ENCODE data around the gene IMMP2L.

The IMMP2L gene

DNA sequence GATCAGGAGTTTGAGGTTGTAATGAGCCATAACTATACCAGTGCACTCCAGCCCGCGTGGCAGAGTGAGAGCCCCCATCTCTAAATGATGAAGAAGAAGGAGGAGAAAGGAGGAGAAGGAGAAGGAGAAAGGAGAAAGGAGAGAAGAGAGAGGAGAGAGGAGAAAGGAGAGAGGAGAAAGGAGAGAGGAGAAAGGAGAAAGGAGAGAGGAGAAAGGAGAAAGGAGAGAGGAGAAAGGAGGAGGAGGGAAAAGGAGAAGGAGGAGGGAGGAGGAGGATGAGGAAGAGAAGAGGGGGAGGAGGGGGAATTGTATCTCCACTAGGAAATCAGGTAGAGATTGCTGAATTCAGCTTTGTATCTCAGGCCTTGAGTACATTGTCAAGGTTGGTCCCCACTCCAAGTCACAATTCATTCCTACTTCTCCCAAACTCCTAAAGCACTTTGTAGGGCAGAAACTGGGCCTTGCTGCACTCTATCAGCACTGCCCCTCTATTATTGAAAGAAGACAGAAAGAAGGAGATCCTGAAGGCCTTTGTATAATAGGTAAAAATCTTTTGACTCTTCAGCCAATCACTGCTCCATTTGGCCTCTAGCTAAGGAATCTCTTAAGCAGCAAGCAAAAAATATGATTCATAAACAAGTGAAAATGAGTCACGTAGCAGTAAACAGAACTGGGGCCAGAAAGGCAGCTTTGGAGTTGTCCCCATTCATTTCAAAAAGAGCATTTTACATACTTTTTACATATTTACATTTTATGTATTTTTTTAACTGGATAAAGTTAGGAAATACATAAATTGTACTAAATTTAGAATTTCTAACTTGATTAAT lies 178.0 kb downstream of the IMMP2L start:
- DNase-seq = no peak

- no peak for DNase-seq
These were observed 179.2 kb downstream of the IMMP2L start for GRCh38 chr7:111383133-111383532.

DNA sequence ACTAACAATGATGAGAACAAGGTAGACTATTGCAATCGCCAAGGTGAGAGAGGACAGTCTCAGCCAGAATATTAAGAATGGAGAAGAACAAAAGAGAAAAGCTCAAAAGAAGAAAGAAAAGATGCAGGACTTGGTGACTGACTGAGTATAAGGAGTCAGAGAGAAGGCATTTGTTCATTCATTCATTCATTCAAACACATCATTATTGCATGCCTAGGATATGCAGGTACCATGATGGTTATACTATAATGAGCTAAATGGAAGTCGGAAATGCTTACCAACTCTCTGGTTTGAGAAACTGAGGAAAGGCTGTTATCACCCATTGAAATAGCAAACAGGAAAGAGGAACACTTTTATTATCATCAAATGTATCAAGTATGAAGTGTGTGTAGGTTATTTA lies 180.7 kb downstream of the IMMP2L start:
- DNase-seq = no peak

- DNase-seq = no peak
These were observed 181.3 kb downstream of the IMMP2L start for GRCh38 chr7:111380945-111381344.

- DNase-seq = no peak
These were observed 188.3 kb downstream of the IMMP2L start for GRCh38 chr7:111374027-111374426.

DNA sequence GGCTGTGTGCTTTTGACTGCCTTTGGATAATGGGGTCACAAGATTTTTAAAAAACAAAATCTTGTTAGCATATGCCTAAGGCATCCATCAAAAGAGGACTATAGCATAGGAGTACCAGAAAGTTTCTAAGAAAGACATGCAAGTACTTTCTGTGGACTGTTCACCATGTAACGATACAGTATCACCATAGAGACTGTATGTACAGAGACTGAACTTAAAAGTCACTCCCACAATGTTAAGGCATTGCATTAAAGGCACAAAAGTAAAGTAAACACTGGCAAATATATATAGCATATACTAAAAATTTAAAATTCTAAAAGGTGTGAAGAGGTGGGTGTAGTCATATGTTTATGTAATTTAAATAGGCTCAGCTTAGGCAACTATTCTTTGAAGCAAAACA lies 190.9 kb downstream of the IMMP2L start:
- no peak for DNase-seq

DNA sequence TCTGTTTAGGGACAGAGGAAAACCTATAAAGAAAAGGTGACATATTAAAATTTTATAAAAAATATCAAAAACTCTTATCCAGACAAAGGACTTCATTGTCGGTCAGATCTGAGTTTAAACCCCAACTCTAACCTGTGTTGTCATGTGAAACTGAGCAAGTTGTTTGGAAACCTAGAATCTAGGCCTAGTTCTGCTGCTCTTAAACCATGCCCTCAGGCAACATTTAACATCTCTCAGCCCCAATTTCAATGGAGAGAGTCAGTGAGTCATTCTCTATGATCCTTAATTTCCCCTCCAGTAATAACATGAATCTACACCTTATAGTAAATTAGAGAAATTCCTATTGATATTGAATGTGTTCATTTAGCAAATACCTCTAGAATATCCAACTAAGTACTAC lies 192.3 kb downstream of the IMMP2L start:
- DNase-seq = no peak

DNA sequence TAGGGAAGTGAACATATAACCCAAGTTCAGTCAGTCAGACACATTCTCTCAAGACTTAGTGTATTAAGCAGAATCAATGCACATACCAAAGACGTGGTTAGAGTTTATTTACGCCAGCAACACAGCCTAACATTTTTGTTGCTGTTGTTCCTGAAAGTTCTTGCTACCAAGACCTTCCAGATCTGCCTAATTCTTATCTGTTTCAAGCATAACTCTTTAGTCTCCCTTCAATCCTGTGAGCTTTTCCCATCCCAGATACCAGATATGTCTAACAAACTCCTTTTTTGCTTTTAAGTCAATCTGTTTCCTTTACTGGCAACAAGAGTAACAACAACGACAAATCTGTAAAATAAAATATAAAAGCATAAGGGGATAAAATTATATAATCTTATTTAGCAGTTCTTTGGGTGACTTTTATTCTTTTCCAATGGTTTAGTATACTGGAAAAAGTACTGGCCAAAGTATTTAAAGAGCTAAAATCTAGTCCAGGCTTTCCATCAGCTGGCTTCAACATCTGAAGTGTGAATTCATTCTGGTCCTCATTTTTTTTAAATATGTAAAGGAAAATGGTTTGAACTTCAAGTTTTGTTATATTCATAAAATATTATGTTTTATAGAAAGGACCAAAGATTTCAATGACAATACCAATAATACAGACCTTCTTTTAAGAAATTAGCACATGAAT lies 193.8 kb downstream of the IMMP2L start:
- DNase-seq = no peak

DNA sequence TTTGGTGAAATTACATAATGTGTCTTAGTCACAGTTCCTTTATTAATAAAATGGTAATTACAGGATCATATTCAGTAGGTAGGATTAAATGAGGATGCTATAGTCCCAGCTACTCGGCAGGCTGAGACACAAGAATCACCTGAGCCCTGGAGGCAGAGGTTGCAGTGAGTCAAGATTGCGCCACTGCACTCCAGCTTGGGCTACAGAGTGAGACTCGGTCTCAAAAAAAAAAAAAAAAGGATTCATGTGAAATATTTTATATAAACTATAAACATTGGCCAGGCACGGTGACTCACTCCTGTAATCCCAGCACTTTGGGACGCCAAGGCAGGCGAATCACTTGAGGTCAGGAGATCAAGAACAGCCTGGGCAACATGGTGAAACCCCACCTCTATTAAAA lies 197.9 kb downstream of the IMMP2L start:
- DNase-seq = no peak

DNA sequence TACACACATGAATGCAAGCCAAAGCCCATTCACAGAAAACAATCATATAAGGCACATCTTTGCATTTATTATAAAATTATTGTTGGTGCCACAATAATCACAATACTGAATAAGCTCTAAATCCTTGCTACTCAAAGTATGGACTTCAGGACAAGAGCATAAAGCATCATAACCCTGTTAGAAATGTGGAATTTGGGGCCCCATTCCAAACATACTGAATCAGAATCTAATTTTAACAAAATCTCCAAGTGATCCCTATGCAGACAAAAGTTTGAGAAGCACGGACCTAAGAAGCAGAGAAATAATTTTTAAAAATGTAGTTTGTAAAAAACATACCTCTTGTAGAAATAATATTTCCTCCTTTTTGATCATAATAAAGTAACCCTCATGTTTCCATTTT lies 199.2 kb downstream of the IMMP2L start:
- no peak for DNase-seq

DNA sequence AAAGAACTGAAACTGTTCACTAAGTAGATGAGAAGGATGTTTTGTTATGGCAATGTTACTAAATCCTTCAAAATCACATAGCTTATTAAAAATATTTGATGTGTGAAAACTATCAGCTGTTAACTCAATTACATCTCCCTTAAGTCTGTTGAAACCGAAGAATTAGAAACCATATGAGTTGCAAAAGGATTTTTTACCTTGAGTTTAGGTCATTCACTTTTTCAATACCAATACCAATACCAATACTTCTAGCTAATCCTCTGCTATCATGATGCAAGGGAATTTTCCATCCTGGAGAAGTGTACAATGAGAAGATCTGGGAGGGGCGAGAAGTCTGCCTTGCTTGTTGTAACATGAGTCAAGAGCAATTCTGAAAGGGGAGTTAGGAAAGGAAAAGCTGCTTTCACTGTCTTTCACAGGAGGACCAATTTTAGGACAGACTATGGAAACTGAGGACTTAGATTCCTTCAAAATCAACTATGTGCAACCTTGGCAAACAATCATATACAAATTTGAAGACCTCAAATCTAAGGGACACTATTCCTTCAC lies 199.7 kb downstream of the IMMP2L start:
- DNase-seq = no peak

GRCh38 chr7:111358915-111359314 lies 203.4 kb downstream of the IMMP2L start:
- no peak for DNase-seq

DNA sequence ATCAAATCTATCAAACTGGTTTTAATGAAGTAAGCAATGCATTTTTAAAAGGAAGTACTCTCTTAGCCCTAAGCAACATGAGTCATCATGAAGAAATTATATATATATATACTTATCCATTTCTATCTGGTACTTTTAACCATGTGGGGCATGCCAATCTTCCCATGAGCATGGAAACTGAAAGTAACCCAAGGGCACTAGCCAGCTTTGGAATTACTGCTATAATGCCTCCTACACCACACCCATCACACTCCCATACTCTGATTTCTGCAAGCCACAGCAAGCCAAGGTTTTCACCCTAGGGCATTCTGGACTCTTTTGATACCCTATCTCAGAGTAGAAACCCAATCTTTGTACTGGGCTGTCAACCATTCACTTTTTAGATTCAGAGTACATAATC lies 204.6 kb downstream of the IMMP2L start:
- DNase-seq = no peak

DNA sequence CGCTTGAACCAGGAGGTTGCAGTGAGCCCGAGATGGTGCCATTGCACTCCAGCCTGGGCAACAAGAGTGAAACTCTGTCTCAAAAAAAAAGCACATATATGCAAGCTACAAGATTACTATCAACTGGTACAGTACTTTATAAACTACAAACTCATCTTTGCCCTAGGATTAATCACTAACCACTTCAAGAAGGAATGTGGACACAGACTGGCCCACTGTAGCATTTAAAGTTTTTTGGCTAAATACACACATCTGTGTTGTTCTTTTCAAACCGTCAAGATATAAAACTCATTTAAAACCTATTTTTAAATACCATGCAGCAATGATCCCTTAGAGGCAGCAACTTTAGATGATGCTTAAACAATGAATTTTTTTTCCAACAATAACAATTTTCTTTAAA lies 205.4 kb downstream of the IMMP2L start:
- no peak for DNase-seq

DNA sequence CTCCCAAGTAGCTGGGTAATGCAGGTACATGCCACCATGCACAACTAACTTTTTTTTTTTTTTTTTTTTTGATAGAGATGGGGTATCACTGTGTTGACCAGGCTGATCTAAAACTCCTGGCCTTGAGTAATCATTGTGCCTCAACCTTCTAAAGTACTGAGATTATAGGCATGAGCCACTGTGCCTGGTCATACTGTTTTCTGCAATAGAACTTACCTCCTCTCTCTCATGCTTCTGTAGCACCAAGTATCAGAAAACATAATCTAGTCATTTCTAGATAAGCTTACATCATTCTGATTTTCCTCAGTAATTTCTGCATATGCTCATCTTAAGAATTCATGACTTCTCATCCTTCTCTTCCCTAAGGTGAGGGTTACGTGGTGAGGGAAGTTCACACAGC lies 210.0 kb downstream of the IMMP2L start:
- DNase-seq = no peak

DNA sequence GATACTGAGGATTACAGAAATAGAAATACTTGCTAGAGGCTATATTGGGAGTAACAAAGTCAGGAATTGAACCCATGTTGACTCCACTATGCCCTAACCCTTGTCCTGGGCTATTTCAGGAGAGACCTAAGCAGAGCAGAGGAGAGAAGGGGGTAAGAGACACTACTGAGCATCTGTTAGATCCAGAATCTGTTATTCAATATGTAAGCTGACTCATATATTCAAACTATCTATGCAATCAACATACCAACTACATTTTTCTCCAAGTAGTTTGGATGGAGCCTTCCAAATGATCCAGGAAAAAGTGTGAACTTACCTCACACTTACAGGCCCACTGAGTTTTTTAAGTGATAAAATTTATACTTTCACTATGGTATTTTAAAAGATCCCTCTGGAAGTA lies 216.1 kb downstream of the IMMP2L start:
- no peak for DNase-seq

DNA sequence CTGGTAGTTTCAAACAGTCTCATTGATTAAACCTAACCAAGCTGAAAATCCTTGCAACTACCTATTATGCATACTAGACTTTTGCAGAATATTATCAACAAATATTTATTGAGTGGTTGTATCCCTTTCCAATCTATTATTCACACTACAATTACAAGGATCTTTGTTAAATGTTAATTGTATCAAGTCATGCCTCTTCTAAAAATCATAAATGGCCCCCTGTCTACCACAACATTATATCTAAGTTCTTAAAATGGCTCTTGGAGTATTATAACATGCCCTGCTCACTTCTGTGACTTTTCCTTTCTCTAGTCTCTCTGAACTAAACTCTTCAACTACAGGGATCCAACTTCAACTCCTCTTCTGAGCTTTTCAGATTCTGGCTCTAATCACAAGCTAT lies 219.3 kb downstream of the IMMP2L start:
- DNase-seq = no peak

DNA sequence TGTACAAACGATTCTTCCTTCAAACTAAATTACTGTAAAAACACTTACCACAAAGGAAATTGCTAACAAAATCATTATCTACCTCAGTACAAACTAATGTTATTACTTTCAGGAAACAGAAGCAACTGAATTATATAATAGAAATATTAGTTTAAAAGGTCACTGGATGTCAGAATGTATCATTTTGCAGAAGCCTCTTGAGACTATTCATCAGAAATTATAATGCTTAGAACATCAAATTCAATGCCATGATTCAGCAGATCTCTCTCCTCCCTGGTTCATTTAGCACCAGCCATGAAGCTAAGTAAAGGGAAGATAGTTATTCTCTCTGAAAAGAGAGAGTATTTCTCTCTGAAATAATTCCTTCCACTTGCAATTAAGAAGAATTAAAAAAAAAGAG lies 223.3 kb downstream of the IMMP2L start:
- DNase-seq = no peak

DNA sequence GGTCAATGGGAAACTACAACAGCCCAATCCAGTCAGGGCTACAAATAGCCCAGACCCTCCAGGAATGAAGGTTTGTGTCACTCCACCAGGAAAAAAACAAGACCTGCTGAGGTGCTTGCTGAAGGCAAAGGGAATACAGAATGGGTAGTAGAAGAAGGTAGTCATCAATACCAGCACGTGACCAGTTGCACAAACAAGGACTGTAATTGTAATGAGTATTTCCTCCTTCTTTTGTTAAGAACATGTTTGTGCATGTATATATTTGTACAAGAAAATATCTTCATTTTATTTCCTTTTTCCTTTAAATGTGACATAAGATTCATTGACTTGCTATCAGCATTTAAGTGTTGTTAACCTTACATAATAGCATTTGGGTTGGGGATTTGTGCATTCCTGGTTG lies 229.3 kb downstream of the IMMP2L start:
- no peak for DNase-seq

GRCh38 chr7:111330235-111330523 lies 232.1 kb downstream of the IMMP2L start:
- DNase-seq = no peak

- DNase-seq = no peak
These were observed 232.7 kb downstream of the IMMP2L start for GRCh38 chr7:111329367-111330234.

DNA sequence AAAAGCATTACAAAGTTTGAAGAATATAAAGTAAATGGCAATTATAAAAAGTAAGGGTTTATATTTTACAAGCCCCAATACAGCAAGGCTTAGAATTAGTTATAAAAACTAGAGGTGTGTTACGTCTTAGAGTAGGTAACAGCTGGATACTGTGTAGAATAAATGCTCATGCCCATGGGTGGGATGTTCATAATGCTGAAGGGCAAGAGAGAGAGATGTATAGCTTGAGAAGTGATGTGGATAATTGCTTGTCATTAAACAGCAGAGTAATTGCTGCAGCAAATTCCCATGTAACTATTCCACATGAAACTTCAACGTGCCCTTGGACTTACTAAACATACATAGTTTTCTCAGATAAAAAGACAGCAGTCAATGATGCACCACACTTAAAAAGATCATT lies 233.8 kb downstream of the IMMP2L start:
- no peak for DNase-seq

DNA sequence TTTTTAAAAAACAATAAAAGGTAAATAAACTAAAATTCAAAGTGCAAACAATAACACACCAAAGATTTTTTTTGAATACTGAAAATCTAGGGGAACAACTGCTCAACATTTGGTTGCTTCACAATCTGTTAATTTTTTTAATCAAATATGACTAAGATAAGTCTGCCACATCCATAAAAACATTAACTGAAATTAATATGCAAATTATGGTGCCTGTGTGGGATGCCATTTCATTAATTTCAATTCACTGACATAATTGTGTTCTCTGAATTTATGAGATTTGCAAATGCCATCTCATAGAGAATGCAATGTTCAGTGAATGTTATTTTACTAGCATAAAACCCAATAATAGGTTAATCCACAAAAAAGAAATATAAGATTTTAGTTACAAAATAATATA lies 237.5 kb downstream of the IMMP2L start:
- DNase-seq = no peak

DNA sequence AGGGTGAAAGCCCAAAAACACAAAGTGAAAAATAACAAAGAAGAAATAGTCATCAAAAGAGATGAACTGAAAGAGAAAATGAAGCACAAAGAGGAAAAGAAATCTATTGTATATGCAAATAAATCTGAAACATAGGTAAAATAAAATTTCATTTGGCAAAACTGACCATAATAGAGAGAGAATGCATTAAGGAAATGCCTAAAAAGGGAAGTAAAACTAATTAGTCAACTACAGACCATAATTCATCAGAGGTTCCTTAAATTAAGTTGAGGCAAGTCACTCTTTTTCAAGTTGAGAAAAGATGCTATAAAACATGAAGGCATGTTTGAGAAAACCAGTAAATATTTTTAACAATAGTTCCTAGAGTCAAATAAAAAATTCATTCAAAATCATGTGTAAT lies 238.1 kb downstream of the IMMP2L start:
- DNase-seq = no peak

Data from activated effector memory CD4-positive, alpha-beta T cell treated with anti-CD3 and anti-CD28 coated beads, Interleukin-2, amount 50 U/mL, for 16 hours (primary cell).